Pulmonary artery endothelial cell (primary cell): ENCODE results near the gene ETV3. TPM values are rescaled to one million over a fixed set of nuclear protein-coding genes. Genes with fewer than 3 reads are reported as not detected.

Source experiments
- DNase-seq: peaks from one replicate; pipeline ENCODE4 v3.0.0-alpha.2; 2011; ENCODE audit warnings: low read depth, low spot score
- total RNA-seq: library from RNA; depleted of rRNA; stranded (reverse); fragments of >200 nt; gene quantifications from 2 replicates; pipeline ENCODE4 v1.2.3, GENCODE V29; 2014

ETV3 gene
- total RNA-seq, 1 donor from 2014 or later = 13.8 TPM

GRCh38 chr1:157162345-157162744, 24.1 kb upstream of the ETV3 start:
- no peak for DNase-seq

DNA sequence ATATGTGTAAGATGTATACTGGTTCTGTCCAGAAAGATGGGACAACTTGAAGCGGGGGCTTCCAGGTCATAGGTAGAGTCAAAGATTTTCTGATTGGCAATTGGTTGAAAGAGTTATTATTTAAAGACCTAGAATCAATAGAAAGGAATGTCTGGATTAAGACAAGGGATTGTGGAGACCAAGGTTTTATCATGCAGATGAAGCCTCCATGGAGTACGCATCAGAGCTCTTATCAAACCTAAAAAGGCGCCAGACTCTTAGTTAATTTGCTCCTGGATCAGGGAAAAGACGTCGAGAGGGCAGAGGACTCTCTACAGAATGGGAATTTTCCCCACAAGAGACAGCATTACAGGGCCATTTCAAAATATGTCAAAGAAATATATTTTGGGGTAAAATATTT, 23.7 kb upstream of the ETV3 start:
- DNase-seq = no peak

GRCh38 chr1:157158967-157159366, 20.8 kb upstream of the ETV3 start:
- no peak for DNase-seq

GRCh38 chr1:157157501-157158190, 19.5 kb upstream of the ETV3 start:
- no peak for DNase-seq

GRCh38 chr1:157156058-157156541, 17.9 kb upstream of the ETV3 start:
- DNase-seq = no peak

GRCh38 chr1:157155658-157156057, 17.5 kb upstream of the ETV3 start:
- no peak for DNase-seq

GRCh38 chr1:157154940-157155514, 16.8 kb upstream of the ETV3 start:
- DNase-seq = peak; percentile 52

DNA sequence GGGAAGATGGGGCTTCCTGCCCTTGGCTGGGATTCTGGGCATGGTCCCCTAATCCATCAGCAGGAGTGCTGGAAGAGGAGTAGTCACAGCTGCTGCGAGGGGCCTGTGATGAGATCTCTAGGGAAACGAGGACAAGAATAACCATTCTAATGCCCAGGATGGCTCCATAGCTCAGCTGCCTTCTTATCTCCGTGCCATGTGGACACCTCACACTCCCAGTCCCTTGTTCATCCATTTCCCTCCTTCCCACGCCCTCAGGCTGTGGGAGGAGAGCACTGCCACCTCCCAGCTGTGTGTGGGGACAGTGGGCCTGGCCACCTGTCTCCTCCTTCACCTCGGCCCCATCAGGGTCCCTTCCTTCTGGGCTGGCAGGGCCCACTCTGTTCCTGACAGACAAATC, 16.1 kb upstream of the ETV3 start:
- no peak for DNase-seq

DNA sequence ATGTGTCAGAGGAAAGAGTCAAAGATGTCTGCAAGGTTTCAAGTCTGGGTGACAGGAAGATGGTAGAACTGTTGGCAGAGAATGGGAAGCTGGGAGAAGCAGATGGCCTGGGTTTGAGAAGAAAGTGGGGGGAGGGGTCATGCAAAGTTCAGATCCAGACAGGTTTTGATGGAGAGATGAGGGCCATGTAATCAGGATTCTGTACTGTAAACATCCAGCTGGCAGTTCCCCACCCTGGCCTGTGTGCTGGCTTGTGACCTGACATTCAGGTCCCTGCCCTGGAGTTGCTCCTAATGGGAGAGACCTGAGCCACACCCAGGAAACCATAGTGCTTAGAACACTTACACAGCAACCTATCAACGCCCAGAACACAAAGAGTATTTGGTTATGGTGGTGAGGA, 15.6 kb upstream of the ETV3 start:
- no peak for DNase-seq

- no peak for DNase-seq
Observed at GRCh38 chr1:157152510-157152909, 14.3 kb upstream of the ETV3 start.

- no peak for DNase-seq
Observed at GRCh38 chr1:157151506-157151905, 13.3 kb upstream of the ETV3 start.

GRCh38 chr1:157151073-157151472, 12.9 kb upstream of the ETV3 start:
- DNase-seq = no peak

GRCh38 chr1:157150631-157151030, 12.4 kb upstream of the ETV3 start:
- DNase-seq = no peak

DNA sequence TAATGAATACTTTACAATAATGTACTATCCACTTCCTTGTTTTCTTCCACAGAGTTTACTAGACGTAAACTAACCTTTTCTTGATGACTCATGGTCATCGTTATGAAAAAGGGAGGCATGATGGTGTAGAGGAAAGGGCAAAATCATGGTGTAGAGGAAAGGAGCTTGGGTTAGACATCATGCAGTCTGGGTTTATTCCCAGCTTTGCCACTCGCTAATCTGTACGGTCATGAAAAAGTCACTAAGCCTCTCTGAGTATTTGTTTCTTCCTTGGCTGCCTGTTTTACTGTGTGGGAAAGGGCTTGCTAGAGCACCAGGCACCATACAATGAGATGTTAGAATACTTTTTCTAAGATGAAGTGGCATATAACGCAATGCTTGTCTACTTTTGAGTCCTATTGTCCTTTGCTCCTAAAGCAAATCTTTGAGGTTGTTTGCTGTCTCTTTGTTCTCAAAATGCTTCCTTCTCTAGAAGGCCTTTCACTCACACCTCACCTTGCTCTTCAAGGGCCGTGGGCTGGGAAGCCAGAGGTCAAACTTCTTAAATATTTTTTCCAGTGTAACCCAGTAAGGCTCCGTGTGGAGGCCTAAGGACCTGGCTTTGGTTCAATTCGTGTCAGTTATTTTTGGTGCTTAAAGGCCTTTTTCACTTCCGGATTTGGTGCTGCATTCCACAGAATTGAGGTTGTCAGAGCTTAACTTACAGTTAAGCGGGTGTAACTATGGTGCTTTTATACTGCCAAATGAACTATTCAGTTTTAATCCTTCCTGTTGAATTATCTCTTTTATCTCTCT, 9.9 kb upstream of the ETV3 start:
- no peak for DNase-seq

- DNase-seq = no peak
Observed at GRCh38 chr1:157147037-157147436, 8.8 kb upstream of the ETV3 start.

- DNase-seq = no peak
Observed at GRCh38 chr1:157146244-157146643, 8.0 kb upstream of the ETV3 start.

- no peak for DNase-seq
Observed at GRCh38 chr1:157145076-157145475, 6.9 kb upstream of the ETV3 start.

- DNase-seq = no peak
Observed at GRCh38 chr1:157144509-157144908, 6.3 kb upstream of the ETV3 start.

DNA sequence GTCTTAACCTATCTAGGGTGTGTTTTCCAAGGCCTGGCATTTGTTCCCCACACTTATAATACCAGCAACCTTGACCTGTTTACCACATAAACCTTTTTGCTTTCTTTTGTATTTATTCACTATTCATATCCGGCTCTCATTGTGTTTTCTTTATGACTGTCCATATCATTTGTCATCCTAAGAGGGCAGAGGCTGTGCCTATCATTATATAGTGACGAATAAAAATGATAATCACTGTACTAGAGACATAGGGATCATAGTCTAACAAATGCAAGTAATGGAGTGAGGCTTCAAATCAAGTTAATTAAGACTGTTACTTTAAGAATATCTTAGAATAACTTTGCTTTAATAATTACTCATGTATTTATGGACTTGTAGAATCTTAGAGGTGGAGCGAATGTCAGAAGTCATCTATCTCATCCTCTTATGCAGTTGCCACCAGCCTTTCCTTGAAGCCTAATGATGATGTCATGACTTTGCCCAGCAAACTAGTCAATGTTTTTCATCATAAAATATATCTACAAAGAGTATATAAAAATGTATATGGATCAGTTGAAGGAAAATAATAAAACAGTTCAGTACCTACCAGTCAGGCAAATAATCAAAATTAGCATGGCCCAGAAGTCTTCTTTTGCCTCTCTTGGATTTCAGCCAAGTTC, 4.7 kb upstream of the ETV3 start:
- no peak for DNase-seq

DNA sequence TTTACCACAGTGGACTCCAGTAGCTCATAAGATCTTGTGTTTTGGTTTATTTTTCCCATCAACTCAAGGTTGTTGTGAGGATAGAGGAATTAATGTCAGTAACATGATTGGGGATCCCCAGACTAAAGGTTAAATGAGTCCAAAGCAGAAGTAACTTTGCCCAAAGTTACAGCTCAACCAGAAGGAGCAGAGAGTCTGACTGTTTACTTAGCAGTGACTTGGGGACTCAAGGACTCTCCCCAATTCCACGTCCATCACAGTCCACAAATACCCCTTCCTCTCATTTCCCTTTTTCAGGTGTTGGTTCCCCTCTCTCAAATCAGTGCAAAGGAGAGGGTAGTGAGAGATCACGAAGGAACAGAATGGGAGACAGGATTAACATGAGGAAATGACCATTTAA, 4.0 kb upstream of the ETV3 start:
- DNase-seq = no peak

DNA sequence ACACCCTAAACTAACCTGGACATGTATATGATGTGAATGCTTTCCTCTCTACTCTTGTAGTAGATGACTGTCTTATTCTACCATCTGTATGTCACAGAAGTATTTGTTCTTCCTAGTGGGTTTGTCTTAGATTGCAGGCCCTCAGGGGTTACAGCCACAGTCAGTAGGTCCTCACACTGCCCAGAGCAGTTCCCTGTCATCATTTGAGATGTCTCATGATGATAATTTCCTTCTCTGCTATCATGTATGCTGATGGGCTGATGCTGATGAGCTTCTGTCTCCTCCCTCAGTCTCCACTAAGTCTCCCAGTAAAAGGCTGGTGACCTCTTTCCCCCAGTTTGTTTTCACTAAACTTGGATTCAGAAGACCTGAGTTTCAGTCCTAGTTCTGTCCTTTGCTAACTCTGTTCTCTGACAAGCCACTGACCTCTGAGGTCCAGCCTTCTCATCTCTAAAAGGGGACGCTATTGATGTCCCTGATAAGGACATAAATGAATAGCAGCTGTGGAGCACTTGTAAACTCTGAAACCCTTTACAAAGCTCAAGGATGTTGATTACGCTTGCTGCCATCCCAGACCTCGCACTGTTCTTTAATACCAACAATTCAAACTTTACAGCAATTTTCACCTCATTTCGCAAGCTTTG, 3.1 kb upstream of the ETV3 start:
- DNase-seq = no peak
